AG09319 (cell line): ENCODE measurements around the gene STK35.

ENCODE experiments used
- DNase-seq: peaks from one replicate; pipeline ENCODE4 v3.0.0-alpha.2; 2010; ENCODE audit warnings: low read depth; ENCODE audit errors: extremely low read depth
- TF ChIP-seq, protein P1 (sequence below): IDR thresholded peaks from 2 replicates; pipeline ENCODE4 v1.5.1; 2011; ENCODE audit warnings: low read depth, mild to moderate bottlenecking, inconsistent platforms, low read length, moderate library complexity

Gene STK35

GRCh38 chr20:2101057-2101864 is at the start of gene STK35:
STK35 (plus strand) TSS chr20:2101827; CDS start chr20:2101882, 55 bp downstream.
- TF ChIP-seq, protein P1, sequence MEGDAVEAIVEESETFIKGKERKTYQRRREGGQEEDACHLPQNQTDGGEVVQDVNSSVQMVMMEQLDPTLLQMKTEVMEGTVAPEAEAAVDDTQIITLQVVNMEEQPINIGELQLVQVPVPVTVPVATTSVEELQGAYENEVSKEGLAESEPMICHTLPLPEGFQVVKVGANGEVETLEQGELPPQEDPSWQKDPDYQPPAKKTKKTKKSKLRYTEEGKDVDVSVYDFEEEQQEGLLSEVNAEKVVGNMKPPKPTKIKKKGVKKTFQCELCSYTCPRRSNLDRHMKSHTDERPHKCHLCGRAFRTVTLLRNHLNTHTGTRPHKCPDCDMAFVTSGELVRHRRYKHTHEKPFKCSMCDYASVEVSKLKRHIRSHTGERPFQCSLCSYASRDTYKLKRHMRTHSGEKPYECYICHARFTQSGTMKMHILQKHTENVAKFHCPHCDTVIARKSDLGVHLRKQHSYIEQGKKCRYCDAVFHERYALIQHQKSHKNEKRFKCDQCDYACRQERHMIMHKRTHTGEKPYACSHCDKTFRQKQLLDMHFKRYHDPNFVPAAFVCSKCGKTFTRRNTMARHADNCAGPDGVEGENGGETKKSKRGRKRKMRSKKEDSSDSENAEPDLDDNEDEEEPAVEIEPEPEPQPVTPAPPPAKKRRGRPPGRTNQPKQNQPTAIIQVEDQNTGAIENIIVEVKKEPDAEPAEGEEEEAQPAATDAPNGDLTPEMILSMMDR, result no peak
- no peak for DNase-seq

GRCh38 chr20:2051946-2052345 is 49.7 kb upstream of the STK35 start:
- DNase-seq, result no peak
- TF ChIP-seq, protein P1, result no peak

GRCh38 chr20:2052741-2053140 is 48.9 kb upstream of the STK35 start:
- TF ChIP-seq, protein P1, result no peak

GRCh38 chr20:2053615-2054014 is 48.0 kb upstream of the STK35 start:
- TF ChIP-seq, protein P1, result no peak
- DNase-seq, result no peak

More at GRCh38 chr20:2052741-2053140, 48.9 kb upstream of the STK35 start:
- no peak for DNase-seq

DNA sequence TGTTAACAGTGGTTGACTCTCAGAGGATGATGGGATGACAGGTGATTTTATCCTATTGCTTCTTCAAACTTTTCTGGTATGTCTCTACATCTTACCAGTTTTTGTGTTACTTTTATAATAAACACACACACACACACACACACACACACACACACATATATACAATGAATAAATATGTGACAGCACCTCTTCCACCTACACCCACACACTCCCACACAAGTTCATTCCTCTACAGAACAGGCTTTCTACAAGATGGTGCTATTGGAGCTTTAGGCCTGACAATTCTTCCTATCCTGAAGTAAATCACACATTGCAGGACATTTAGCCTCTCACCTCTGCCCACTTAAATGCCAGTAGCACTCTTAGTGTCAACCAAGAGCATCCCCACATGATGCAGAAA is 46.7 kb upstream of the STK35 start:
- no peak for DNase-seq
- TF ChIP-seq, protein P1, result no peak

GRCh38 chr20:2059411-2059810 is 42.2 kb upstream of the STK35 start:
- DNase-seq, result no peak
- TF ChIP-seq, protein P1, result no peak

DNA sequence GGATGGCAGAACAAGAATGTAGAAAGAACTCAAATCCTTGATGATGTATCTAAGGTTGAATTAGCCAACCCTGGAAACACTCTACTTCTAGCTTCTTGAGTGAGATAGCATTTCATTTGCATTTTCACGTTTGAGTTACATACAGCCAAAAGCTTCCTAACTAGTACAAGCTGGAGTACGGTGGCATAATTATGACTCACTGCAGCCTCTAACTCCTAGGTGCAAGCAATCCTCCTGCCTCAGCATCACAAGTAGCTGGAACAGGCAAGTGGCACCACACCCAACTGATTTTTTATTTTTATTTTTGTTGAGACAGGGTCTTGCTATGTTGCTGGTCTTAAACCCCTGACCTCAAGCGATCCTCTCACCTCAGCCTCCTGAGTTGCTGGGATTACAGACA is 36.5 kb upstream of the STK35 start:
- TF ChIP-seq, protein P1, result no peak
- DNase-seq, result no peak
